Transverse colon (tissue), 4 donors: ENCODE measurements around the gene SHC3. TPM values are rescaled to one million over a fixed set of nuclear protein-coding genes. Genes with fewer than 3 reads are reported as not detected.

Experiments
- DNase-seq: peaks from one replicate; pipeline ENCODE4 v3.0.0-alpha.2; 2019
- H3K27ac ChIP-seq, 4 donors: fragments of 200-600 bp; sonication (generic); 2 replicates each; pipeline ENCODE4 v1.5.1; 2016 to 2018; ENCODE audit warnings: inconsistent platforms in 4 of 4
- H3K27me3 ChIP-seq: fragments of 200-600 bp; sonication (generic); 2 replicates; pipeline ENCODE4 v1.5.1; 2017; ENCODE audit warnings: inconsistent platforms
- H3K36me3 ChIP-seq, 4 donors: fragments of 200-600 bp; sonication (generic); 2 replicates each; pipeline ENCODE4 v1.5.1; 2017 to 2019; ENCODE audit warnings: inconsistent platforms in 4 of 4
- H3K4me1 ChIP-seq, 4 donors: fragments of 200-600 bp; sonication (generic); 2 replicates each; pipeline ENCODE4 v1.5.1; 2017 to 2020; ENCODE audit warnings: inconsistent platforms in 4 of 4
- H3K4me3 ChIP-seq, 4 donors: fragments of 200-600 bp; sonication (generic); 1 replicate in 1 of 4; 2 replicates in 3 of 4; pipeline versions ENCODE4 v1.5.1 to v1.6.1; 2017 to 2019; ENCODE audit warnings: inconsistent platforms in 4 of 4
- H3K9me3 ChIP-seq, 2 donors: fragments of 200-600 bp; sonication (generic); 2 replicates each; pipeline ENCODE4 v1.5.1; 2017 to 2019; ENCODE audit warnings: inconsistent platforms in 2 of 2
- EP300 ChIP-seq: sonication (generic); formaldehyde crosslinking; IDR thresholded peaks from one replicate; pipeline ENCODE4 v1.6.1; 2017; ENCODE audit warnings: antibody characterized with exemption, low read depth
- POLR2A ChIP-seq: fragments of 450-650 bp; IDR thresholded peaks from one replicate; pipeline ENCODE4 v1.6.1; 2016; ENCODE audit warnings: antibody characterized with exemption, mild to moderate bottlenecking, moderate library complexity
- POLR2AphosphoS5 ChIP-seq, 3 donors: sonication (generic); formaldehyde crosslinking; IDR thresholded peaks; one replicate each; pipeline ENCODE4 v1.6.1; 2016; ENCODE audit warnings: antibody characterized with exemption in 3 of 3
- WGBS, 2 donors: methylation state at CpG; one replicate each; pipeline ENCODE4 v1.1.5; 2018; ENCODE audit warnings: low coverage in 1 of 2; 5-methylcytosine and 5-hydroxymethylcytosine counted together
- in situ Hi-C, 4 donors: fragments of 200-750 bp; cut with MboI; loops; one replicate each; pipeline versions ENCODE4 v1.15.0 to v1.15.1; 2017; ENCODE audit warnings: low sequenced_read_pairs in 3 of 4, low pct_ligation_motif_present in 1 of 4, low pct_unique_long_range_greater_than_20kb in 1 of 4
- intact Hi-C: fragments of 100-400 bp; cut with DNase I; formaldehyde crosslinking; loops from one replicate; pipeline ENCODE4 v1.15.1; 2023; ENCODE audit warnings: low total_unique reads
- total RNA-seq, 4 donors: library from RNA; depleted of rRNA; stranded (reverse); fragments of >200 nt; gene quantifications; one replicate each; pipeline ENCODE4 v1.1.0, GENCODE V29; 2016
- TF ChIP-seq, protein P1 (sequence below), 5 experiments: fragments of 200-600 bp in 3 of 5; fragments of 450-650 bp in 2 of 5; sonication (generic) in 3 of 5; IDR thresholded peaks; 1 replicate in 2 of 5; 2 replicates in 3 of 5; pipeline ENCODE4 v1.5.1; 2016 to 2017; ENCODE audit warnings: antibody characterized with exemption in 5 of 5, inconsistent platforms in 3 of 5, mild to moderate bottlenecking in 2 of 5, moderate library complexity in 1 of 5

Gene SHC3, protein sequence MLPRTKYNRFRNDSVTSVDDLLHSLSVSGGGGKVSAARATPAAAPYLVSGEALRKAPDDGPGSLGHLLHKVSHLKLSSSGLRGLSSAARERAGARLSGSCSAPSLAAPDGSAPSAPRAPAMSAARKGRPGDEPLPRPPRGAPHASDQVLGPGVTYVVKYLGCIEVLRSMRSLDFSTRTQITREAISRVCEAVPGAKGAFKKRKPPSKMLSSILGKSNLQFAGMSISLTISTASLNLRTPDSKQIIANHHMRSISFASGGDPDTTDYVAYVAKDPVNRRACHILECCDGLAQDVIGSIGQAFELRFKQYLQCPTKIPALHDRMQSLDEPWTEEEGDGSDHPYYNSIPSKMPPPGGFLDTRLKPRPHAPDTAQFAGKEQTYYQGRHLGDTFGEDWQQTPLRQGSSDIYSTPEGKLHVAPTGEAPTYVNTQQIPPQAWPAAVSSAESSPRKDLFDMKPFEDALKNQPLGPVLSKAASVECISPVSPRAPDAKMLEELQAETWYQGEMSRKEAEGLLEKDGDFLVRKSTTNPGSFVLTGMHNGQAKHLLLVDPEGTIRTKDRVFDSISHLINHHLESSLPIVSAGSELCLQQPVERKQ
- total RNA-seq, result 1 to 10 TPM; 1.1 to 4.8 (median 2.7) TPM

DNA sequence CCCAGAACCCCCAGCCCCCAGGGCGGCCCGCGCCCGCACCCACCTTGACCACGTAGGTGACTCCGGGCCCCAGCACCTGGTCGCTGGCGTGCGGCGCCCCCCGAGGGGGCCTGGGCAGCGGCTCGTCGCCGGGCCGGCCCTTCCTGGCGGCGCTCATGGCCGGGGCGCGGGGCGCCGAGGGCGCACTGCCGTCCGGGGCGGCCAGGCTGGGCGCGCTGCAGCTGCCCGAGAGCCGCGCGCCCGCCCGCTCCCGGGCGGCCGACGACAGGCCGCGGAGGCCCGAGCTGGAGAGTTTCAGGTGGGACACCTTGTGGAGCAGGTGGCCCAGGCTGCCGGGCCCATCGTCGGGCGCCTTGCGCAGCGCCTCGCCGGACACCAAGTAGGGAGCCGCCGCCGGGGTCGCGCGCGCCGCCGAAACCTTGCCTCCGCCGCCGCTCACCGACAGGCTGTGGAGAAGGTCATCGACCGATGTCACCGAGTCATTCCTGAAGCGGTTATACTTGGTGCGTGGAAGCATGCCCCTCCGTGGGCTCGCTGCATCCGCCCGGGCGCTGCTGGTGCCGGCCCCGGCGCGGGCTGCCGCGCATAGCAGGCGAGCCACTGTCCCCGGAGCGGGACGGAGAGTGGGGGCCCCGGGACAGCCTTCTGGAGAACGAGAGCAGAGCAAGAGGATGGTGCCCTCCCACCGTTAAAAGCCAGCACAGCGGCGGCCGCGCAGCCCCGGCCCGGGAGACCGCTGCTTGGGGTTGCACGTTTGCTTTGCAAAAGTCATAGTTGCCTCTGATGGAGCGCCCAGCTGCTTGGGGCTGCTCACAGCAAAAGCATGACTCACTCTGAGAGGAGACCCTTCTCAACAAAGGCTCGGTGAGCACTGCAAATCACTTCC is at the start of gene SHC3:
TSS of gene SHC3 (minus strand) at position 875 of the 886 bp plus-strand sequence. CDS start at position 517, 358 bp downstream.
- no peak for TF ChIP-seq EP300
- TF ChIP-seq POLR2AphosphoS5 (IDR thresholded peaks at IDR 0.05), result no peak
- no peak for TF ChIP-seq POLR2A
- TF ChIP-seq, protein P1, sequence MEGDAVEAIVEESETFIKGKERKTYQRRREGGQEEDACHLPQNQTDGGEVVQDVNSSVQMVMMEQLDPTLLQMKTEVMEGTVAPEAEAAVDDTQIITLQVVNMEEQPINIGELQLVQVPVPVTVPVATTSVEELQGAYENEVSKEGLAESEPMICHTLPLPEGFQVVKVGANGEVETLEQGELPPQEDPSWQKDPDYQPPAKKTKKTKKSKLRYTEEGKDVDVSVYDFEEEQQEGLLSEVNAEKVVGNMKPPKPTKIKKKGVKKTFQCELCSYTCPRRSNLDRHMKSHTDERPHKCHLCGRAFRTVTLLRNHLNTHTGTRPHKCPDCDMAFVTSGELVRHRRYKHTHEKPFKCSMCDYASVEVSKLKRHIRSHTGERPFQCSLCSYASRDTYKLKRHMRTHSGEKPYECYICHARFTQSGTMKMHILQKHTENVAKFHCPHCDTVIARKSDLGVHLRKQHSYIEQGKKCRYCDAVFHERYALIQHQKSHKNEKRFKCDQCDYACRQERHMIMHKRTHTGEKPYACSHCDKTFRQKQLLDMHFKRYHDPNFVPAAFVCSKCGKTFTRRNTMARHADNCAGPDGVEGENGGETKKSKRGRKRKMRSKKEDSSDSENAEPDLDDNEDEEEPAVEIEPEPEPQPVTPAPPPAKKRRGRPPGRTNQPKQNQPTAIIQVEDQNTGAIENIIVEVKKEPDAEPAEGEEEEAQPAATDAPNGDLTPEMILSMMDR (IDR thresholded peaks at IDR 0.05), result no peak
- Histone ChIP-seq H3K36me3 (no peaks in the 10 kb centered on the region), H3K4me3 (peak within 1 kb of the TSS; percentile 17 to 50 (median 30)), H3K4me1 (peaks cover 2 to 35% (median 28%) of the 10 kb centered on the region in 4 donors), H3K9me3 (no peaks in the 10 kb centered on the region), H3K27me3 (peaks cover 52% of the 10 kb centered on the region), H3K27ac (peak within 1 kb of the TSS; percentile 61 to 86 (median 75))
- in situ Hi-C loops, result no loop called here
- 5% methylated on average over 40 of the region's 96 CpGs; no CpG with 5 or more reads in 1 of the 2 donors for WGBS, 2 donors
- intact Hi-C loops, result no loop called here
- DNase-seq, result no peak

DNA sequence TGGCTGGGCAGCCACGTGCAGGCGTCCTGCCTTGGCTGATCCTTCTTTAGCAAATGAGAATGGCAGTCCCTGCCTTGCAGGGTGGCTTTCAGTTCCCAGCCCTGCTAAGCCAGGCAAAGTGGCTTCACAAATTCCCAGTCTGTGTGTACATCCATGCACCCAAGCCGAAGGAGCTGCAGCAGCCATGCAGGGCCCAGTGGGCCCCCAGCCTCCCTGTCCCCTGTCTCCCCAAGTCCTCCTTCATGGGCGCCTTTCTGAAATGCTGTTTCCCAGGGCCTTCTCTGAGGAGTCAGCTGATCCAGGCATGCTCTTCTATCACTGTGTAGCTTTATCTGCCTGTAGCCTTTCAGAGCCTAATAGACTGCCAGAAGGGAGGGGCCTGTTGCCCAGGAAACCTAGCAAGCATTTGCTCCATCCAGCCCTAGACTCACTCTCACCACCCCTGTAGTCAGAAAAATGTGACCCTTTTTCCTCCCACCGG is 47.4 kb upstream of the SHC3 start:
- TF ChIP-seq, protein P1 (IDR thresholded peaks at IDR 0.05), result no peak
- TF ChIP-seq EP300, result no peak
- no peak for TF ChIP-seq POLR2A
- TF ChIP-seq POLR2AphosphoS5 (IDR thresholded peaks at IDR 0.05), result no peak
- H3K4me3 ChIP-seq, result no peak overlapping the region
- peaks cover 0 to under 1% of the 10 kb centered on the region in 2 donors for H3K9me3 ChIP-seq
- no peak for DNase-seq
- in situ Hi-C loops (no loop called here), intact Hi-C loops (no loop called here)
- no peaks in the 10 kb centered on the region for H3K27me3 ChIP-seq
- whole genome bisulfite sequencing, 2 donors, result 33 to 69% methylated on average over 1 to 5 of the region's 5 CpGs
- peak overlapping the region in 2 of 4 donors; percentile 6 to 9 for H3K27ac ChIP-seq
- peaks cover 0 to 8% (median 2%) of the 10 kb centered on the region in 4 donors for H3K4me1 ChIP-seq
- no peaks in the 10 kb centered on the region for H3K36me3 ChIP-seq

DNA sequence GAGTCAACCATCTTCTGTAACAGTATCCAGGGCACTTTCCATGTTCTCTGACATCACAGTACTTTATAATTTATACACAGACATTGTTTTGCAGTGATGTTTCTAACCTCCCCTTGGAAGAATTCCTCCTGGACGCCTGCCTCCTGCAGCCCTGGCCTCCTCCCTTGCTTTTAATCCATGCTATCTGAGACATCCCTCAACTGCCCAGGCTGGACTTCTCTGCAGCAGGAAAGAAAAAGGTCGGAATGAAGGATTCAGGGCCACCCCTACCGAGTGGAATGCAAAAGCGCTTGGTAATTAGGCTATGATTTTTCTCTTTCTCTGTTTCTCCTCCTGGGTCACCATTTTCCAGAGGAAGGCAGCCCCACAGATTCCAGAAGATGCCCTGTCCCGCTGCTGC is 47.0 kb upstream of the SHC3 start:
- H3K27ac ChIP-seq, result peak overlapping the region in 2 of 4 donors; percentile 6 to 9
- no peaks in the 10 kb centered on the region for H3K36me3 ChIP-seq
- intact Hi-C loops, result no loop called here
- no peaks in the 10 kb centered on the region for H3K27me3 ChIP-seq
- H3K4me1 ChIP-seq, result peaks cover 0 to 8% (median 2%) of the 10 kb centered on the region in 4 donors
- no peak for DNase-seq
- in situ Hi-C loops, result no loop called here
- 60 to 69% methylated on average over 2 to 5 of the region's 5 CpGs for WGBS, 2 donors
- no peak overlapping the region for H3K4me3 ChIP-seq
- TF ChIP-seq POLR2A, result no peak
- no peaks in the 10 kb centered on the region for H3K9me3 ChIP-seq

DNA sequence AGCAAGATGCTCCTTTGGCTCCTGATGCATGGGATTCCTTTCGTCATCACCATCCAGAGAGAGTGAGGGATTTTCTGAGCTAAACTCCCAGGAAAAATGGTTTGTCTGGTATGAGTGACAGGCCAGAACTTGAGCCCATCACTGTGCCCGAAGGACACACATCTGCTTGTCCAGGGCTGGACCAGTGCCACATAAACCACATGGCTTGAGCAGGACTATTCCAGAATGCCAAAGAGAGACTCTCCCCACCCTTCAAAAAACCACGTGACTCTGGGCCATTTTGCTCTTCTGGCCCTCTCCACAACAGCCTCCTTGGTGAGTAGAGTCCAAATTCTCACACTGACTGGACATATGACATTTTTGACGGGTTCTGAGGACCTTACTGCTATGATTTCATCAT is 46.4 kb upstream of the SHC3 start:
- no peak overlapping the region for H3K4me3 ChIP-seq
- WGBS, 2 donors, result 68 to 71% methylated on average over 3 to 4 of the region's 4 CpGs
- H3K4me1 ChIP-seq, result peaks cover 0 to 8% (median 2%) of the 10 kb centered on the region in 4 donors
- no peak for TF ChIP-seq POLR2AphosphoS5 (IDR thresholded peaks at IDR 0.05)
- TF ChIP-seq, protein P1 (IDR thresholded peaks at IDR 0.05), result no peak
- TF ChIP-seq EP300, result no peak
- no peak for TF ChIP-seq POLR2A
- no peaks in the 10 kb centered on the region for H3K9me3 ChIP-seq
- H3K27ac ChIP-seq, result no peak overlapping the region
- H3K27me3 ChIP-seq, result no peaks in the 10 kb centered on the region
- intact Hi-C loops (no loop called here), in situ Hi-C loops (no loop called here)
- DNase-seq, result no peak
- no peaks in the 10 kb centered on the region for H3K36me3 ChIP-seq
